Suppressor macrophage (primary cell): ENCODE results near the gene LAMA2.

Experiments
- DNase-seq, 4 experiments: peaks; one replicate each; pipeline ENCODE4 v3.0.0-alpha.2; 2020 to 2022
- total RNA-seq, 17 experiments: gene quantifications; one replicate each; lab custom pipeline; 2026; ENCODE audit warnings: mixed read lengths in 6 of 17, inconsistent platforms in 3 of 17; lab: John Stamatoyannopoulos, UW

Gene LAMA2, protein sequence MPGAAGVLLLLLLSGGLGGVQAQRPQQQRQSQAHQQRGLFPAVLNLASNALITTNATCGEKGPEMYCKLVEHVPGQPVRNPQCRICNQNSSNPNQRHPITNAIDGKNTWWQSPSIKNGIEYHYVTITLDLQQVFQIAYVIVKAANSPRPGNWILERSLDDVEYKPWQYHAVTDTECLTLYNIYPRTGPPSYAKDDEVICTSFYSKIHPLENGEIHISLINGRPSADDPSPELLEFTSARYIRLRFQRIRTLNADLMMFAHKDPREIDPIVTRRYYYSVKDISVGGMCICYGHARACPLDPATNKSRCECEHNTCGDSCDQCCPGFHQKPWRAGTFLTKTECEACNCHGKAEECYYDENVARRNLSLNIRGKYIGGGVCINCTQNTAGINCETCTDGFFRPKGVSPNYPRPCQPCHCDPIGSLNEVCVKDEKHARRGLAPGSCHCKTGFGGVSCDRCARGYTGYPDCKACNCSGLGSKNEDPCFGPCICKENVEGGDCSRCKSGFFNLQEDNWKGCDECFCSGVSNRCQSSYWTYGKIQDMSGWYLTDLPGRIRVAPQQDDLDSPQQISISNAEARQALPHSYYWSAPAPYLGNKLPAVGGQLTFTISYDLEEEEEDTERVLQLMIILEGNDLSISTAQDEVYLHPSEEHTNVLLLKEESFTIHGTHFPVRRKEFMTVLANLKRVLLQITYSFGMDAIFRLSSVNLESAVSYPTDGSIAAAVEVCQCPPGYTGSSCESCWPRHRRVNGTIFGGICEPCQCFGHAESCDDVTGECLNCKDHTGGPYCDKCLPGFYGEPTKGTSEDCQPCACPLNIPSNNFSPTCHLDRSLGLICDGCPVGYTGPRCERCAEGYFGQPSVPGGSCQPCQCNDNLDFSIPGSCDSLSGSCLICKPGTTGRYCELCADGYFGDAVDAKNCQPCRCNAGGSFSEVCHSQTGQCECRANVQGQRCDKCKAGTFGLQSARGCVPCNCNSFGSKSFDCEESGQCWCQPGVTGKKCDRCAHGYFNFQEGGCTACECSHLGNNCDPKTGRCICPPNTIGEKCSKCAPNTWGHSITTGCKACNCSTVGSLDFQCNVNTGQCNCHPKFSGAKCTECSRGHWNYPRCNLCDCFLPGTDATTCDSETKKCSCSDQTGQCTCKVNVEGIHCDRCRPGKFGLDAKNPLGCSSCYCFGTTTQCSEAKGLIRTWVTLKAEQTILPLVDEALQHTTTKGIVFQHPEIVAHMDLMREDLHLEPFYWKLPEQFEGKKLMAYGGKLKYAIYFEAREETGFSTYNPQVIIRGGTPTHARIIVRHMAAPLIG (N-terminal part only)
- 0.60 to 14.8 (median 1.2) reads per million in 17 experiments for total RNA-seq

GRCh38 chr6:128882991-128883611, at the start of gene LAMA2:
Gene LAMA2 (plus strand): TSS chr6:128883138. CDS start chr6:128883246, 108 bp downstream.
- no peak for DNase-seq

DNA sequence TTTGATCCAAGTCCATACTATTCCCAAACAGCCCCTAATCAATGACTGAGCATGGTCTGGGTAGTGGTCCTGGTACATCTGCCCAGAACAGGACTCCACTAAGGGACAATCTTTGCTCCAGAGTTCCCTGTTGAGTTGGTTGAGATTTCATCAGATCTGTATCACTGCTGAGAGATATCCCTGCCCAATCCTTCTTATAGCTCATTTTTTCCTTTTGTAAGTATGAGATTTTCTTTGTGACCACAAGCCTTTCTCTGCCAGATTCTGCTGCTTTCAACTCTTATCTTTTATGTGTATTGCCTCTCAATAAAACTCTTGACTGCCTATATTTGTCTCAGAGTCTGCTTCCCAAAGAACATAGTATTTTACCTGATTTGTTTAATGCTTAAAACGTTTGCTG, 46.2 kb upstream of the LAMA2 start:
- no peak for DNase-seq

GRCh38 chr6:128841518-128841917, 41.4 kb upstream of the LAMA2 start:
- DNase-seq = no peak

GRCh38 chr6:128844598-128844997, 38.3 kb upstream of the LAMA2 start:
- DNase-seq = no peak

DNA sequence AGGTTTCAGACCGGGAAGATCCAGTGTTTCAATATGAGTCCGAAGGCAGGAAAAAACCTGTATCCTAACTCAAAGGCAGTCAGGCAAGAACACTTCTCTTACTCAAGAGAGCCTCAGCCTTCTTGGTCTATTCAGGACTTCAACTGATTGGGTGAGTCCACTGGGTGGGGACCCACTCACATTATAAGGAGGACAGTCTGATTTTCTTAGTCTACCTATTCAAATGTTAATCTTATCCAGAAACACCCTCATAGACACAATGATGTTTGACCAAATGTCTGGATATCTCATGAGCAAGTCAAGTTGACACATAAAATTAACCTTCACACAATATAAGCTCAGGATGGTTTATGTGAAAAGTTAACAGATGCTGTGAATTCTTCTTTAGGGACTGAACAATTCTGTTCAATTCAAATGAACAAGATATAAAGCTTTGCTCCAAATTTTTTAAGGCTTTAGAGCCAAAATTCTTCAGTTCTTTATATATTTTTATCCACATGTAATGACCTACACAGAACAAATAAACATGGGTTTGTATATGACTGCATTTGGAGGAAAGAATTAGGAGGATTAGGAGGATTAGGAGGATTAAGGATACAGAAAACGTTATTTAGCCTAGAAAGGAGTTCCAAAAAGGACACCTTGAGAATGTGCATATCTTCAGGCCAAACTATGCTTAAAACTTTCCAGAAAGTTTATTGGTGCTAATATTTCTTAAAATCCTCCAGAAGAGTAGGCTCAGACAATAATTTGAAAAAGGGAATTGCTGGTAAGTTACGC, 35.3 kb upstream of the LAMA2 start:
- no peak for DNase-seq

DNA sequence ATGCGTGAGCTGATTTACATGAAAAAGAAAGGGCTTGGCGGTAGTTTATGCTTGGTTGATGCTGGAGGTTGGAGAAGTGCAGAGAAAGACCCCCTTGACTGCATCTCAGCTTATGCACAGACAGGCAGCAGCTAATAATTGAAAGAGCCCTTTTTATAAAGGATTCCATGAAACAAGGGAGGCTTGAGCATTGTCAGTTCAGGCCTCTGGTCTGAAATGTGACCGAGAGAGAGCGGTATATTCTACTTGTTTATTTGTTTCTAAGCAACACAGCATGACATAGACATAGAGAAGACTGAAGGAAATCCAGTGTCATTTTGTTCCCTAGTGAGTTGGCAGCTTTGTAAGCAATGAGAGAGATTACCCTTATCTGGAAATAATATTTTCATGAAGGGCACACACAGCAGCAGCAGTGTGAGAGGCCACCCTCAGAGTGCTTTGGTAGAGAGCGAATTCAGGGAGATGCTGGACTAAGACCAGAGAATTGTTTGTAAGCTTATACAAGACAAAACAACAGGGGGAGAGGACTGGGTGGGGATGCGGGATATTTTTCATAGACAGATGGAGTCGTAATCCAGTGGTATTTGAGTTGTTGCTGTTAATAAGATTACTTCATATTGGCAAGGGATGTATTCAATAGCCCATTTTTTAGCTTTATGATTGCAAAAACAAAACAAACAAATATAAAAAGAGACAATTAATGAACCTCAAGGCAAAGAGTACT, 34.6 kb upstream of the LAMA2 start:
- no peak for DNase-seq

DNA sequence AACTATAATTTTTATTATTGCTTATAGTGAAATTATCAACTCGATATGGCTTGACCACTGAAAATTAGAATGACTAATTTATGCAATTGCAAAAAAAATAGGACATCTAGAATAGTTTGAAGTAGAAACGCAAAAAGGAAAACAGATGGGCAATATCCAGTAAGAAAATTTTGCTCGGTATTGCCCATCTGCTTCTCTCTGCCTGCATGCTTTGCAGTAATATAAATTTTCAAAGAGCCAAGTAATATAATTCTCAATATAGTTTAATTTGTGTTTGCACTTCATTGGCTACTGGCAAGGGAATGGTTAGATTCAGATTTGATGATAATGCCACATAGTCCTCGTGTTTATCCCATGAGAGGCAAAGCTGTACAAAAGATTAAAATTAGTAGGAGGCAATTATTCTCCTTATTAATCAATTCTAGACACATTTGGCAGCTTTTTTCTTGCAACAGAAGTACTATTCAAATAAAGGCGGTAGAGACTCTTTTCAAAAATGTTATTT, 27.3 kb upstream of the LAMA2 start:
- no peak for DNase-seq

GRCh38 chr6:128857806-128858205, 25.1 kb upstream of the LAMA2 start:
- no peak for DNase-seq

- DNase-seq = no peak
These were observed 22.2 kb upstream of the LAMA2 start for GRCh38 chr6:128860782-128861181.

DNA sequence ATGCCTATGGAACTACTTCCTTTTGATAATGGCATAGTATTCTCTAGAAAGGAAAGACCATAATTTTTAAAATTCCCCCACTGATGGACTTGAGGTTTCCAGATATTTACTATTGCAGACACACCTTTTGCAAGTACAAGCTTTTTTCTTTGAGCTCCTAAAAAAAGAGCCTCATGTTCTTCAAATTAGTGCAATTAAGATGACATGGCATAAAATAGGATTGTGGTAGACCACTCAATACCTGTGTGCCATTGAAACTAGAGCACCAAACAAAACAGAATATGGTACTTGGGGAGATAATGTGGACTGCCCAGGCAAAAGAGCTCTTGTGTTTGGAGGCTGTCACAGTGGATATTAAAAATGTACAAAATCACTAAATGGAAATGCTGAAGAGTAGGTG, 19.0 kb upstream of the LAMA2 start:
- no peak for DNase-seq

DNA sequence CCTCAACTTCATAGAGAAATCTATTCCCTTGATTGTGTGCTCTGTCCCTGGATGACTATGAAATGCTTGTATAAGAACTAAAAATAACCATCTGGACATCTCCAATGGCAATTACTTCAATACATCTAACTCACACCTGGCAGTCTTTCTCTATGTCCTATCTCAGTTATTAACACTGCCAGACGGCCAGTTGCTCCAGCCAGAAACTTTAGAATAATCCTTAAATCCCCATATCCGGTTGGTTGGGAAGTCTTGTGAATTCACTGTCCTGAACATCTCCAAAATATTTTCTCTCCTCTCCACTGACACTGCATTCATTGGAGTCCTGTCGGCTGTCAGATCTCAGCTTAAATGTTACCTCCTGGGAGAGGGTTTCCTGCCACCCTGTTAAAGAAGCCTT, 12.2 kb upstream of the LAMA2 start:
- no peak for DNase-seq

- no peak for DNase-seq
These were observed 8.1 kb upstream of the LAMA2 start for GRCh38 chr6:128874863-128875262.

DNA sequence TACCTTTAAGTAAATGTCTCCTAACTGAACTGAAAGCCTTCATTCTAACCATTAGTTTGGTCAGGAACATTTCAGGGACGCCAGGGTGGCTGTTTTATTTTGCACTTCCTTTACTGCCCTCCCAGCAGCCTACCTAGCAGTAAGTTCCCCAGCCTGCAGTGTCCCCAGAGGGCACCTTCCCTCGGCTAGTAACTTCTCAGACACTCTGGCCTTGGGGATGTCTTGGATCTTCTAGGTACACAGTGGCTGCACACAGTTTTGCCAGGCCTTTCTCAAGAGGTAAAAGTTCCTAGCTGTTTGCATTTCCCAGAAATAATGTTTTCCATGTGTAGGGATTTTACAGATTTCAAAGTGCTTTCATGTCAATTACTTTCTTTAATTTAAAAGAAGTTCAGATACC, 378 bp upstream of the LAMA2 start:
- DNase-seq = no peak

DNA sequence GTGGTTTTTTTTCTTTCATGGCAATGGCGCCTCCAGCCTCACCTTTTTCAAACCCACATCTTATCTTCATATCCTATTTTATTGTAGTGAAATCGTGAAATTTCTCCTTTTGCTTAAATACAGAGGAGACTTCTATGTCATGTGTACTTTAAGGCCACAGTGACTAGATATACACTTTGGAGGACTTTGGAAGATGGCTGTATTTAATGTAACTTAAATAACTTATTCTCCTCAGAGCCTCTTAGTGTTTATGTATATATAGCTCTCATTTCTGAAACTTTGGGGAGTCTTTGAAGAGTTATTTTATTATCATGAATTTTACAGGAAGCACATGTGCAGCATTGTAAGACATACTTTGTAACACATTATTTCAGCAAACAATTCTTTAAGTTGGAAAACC, 968 bp downstream of the LAMA2 start:
- DNase-seq = no peak

DNA sequence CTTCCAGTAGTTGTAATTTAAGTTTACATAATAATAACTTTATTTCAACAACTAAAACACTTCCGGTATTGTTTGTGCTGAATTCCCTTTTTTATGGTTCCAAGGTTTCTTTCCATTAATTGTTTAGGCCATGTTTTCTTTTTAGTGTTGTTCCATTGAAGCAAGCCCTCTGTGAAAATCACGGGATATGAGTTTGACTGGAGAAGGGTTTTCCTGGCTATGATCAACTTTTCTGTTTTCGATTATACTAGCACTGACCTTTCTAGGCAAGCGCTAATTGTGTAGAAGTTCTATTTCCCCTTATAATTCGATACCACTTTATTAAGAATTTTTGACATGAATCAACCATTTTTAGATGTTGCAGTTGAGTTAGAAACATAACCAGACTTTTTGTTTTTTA, 2.4 kb downstream of the LAMA2 start:
- no peak for DNase-seq

GRCh38 chr6:128886706-128887105, 3.8 kb downstream of the LAMA2 start:
- no peak for DNase-seq

GRCh38 chr6:128888444-128889175, 5.7 kb downstream of the LAMA2 start:
- DNase-seq = no peak

DNA sequence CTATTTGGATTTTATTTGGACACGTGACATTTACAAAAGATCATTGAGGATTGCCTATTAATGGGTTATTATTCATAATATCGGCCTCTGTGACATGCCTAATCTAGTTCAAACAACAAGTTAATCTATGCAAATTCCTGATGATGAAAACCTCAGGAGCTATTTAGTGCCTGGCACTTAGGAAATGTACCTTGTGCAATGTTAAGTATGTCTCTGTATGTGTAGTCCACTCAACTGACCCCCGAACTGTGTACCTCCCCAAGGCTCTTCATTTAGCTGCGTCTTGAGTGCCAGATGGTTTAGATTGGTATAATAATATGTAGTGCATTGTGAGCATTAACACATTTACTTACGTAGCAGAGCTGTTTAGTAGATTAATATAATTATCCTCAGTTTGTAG, 6.9 kb downstream of the LAMA2 start:
- DNase-seq = no peak

GRCh38 chr6:128892079-128892478, 9.1 kb downstream of the LAMA2 start:
- DNase-seq = no peak
